ENCODE data around the gene ARRDC4. TPM values are rescaled to one million over a fixed set of nuclear protein-coding genes. Genes with fewer than 3 reads are reported as not detected.

ARRDC4 gene
- total RNA-seq, 1 experiment from 2014 or later: 9.0 TPM

- no peak for TF ChIP-seq FOXP4 (CRISPR knock-in tag; IDR thresholded peaks at IDR 0.05)
- TF ChIP-seq ZNF512 (CRISPR knock-in tag; IDR thresholded peaks at IDR 0.05; ENCODE audit: borderline replicate concordance): no peak
Measured at GRCh38 chr15:98005659-98006058, 45.2 kb downstream of the ARRDC4 start (continued).

GRCh38 chr15:98009169-98009568 is 48.7 kb downstream of the ARRDC4 start:
- H3K9me3 Mint-ChIP-seq: no peaks in the 10 kb centered on the region
- no peaks in the 10 kb centered on the region for H3K36me3 Mint-ChIP-seq
- no peaks in the 10 kb centered on the region; the same call in 1 of the 2 replicates for H3K4me1 Mint-ChIP-seq
- ATAC-seq: no peak
- POLR2A ChIA-PET: no interaction called here
- no peak for TF ChIP-seq MAX (CRISPR knock-in tag; IDR thresholded peaks at IDR 0.05)
- TF ChIP-seq ZNF121 (CRISPR knock-in tag; IDR thresholded peaks at IDR 0.05): no peak
- no peak for TF ChIP-seq CBFB (CRISPR knock-in tag; IDR thresholded peaks at IDR 0.05; ENCODE audit: low read depth)
- CTCF ChIA-PET: interaction anchor here (2.2 kb wide), 1 partner anchor 13 kb away, joined by 6 read pairs; no protein-coding TSS in a partner anchor
- H3K27me3 Mint-ChIP-seq (ENCODE audit: low read depth): no peaks in the 10 kb centered on the region
- no peak overlapping the region for H3K27ac Mint-ChIP-seq
- no peak overlapping the region for H3K4me3 Mint-ChIP-seq
- DNase-seq (ENCODE audit: low spot score): no peak

GRCh38 chr15:98009971-98010370 is 49.5 kb downstream of the ARRDC4 start:
- ATAC-seq (no peak), DNase-seq (ENCODE audit: low spot score) (no peak)
- Mint-ChIP-seq H3K4me1 (no peaks in the 10 kb centered on the region), H3K9me3 (no peaks in the 10 kb centered on the region), H3K27ac (no peak overlapping the region), H3K36me3 (no peaks in the 10 kb centered on the region), H3K4me3 (no peak overlapping the region), H3K27me3 (ENCODE audit: low read depth) (no peaks in the 10 kb centered on the region)
- TF ChIP-seq ZNF317 (CRISPR knock-in tag; IDR thresholded peaks at IDR 0.05; ENCODE audit: borderline replicate concordance, low read depth): no peak
- TF ChIP-seq ATF3 (CRISPR knock-in tag; conservative IDR thresholded peaks at IDR 0.05): no peak
- TF ChIP-seq RORB (CRISPR knock-in tag; IDR thresholded peaks at IDR 0.05): no peak
- TF ChIP-seq PREB (CRISPR knock-in tag; IDR thresholded peaks at IDR 0.05; ENCODE audit: borderline replicate concordance): no peak
- no peak for TF ChIP-seq ZSCAN18 (CRISPR knock-in tag; IDR thresholded peaks at IDR 0.05)
- no peak for TF ChIP-seq GRHL2 (CRISPR knock-in tag; IDR thresholded peaks at IDR 0.05; ENCODE audit: insufficient replicate concordance, severe bottlenecking)
- no peak for TF ChIP-seq AR (CRISPR knock-in tag; IDR thresholded peaks at IDR 0.05)
- no peak for TF ChIP-seq ZNF138 (CRISPR knock-in tag; conservative IDR thresholded peaks at IDR 0.05)
- no peak for TF ChIP-seq JUN (CRISPR knock-in tag; IDR thresholded peaks at IDR 0.05)
- TF ChIP-seq ETV6 (CRISPR knock-in tag; IDR thresholded peaks at IDR 0.05): no peak
- no peak for TF ChIP-seq ZNF425 (CRISPR knock-in tag; conservative IDR thresholded peaks at IDR 0.05)
- no peak for TF ChIP-seq ELF4 (CRISPR knock-in tag; IDR thresholded peaks at IDR 0.05; ENCODE audit: low read depth)
- TF ChIP-seq ZNF671 (CRISPR knock-in tag; IDR thresholded peaks at IDR 0.05): no peak
- ChIA-PET POLR2A (interaction anchor here (0.6 kb wide), 1 partner anchor 103 kb away, joined by 4 read pairs; no protein-coding TSS in a partner anchor), CTCF (interaction anchor here (1.1 kb wide), 1 partner anchor 168 kb away, joined by 3 read pairs; no protein-coding TSS in a partner anchor)
